ENCODE measurements around the gene AUTS2.
"Not testable (repeated sequence)": the region's sequence is repeated elsewhere in the genome, so short reads cannot be mapped to it uniquely, and the experiment has no call there.

The AUTS2 gene

GRCh38 chr7:70356787-70357328 lies 758.6 kb downstream of the AUTS2 start:
- Histone ChIP-seq H3K27ac (no peak overlapping the region), H3K27me3 (ENCODE audit: insufficient read depth, low read depth, severe bottlenecking) (no peaks in the 10 kb centered on the region), H3K9me3 (ENCODE audit: severe bottlenecking) (no peaks in the 10 kb centered on the region), H3K4me3 (ENCODE audit: low read depth, low read length) (no peak overlapping the region), H3K36me3 (no peaks in the 10 kb centered on the region)
- no peak for DNase-seq
- TF ChIP-seq, protein P1, sequence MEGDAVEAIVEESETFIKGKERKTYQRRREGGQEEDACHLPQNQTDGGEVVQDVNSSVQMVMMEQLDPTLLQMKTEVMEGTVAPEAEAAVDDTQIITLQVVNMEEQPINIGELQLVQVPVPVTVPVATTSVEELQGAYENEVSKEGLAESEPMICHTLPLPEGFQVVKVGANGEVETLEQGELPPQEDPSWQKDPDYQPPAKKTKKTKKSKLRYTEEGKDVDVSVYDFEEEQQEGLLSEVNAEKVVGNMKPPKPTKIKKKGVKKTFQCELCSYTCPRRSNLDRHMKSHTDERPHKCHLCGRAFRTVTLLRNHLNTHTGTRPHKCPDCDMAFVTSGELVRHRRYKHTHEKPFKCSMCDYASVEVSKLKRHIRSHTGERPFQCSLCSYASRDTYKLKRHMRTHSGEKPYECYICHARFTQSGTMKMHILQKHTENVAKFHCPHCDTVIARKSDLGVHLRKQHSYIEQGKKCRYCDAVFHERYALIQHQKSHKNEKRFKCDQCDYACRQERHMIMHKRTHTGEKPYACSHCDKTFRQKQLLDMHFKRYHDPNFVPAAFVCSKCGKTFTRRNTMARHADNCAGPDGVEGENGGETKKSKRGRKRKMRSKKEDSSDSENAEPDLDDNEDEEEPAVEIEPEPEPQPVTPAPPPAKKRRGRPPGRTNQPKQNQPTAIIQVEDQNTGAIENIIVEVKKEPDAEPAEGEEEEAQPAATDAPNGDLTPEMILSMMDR (IDR thresholded peaks at IDR 0.05; ENCODE audit: low read depth, low read length), result no peak

DNA sequence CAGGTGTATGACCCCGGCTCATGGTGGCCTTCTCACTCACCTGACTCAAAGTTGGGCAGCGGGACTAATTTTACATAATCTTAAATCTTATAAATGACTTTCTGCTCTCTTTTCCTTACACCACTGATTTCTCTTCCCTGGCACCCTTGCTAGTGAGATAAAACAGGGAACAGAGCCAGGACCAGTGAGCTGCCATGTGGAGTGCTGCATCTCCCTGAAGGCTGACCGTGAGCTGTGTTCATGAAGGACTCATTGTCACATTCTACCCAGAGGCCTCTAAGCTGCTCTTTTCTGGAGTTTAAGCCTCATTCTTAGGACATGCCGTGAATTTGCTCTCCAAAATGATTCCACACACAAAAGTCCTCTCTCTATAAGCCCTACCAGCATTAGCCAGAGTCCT lies 762.3 kb downstream of the AUTS2 start:
- H3K4me3 ChIP-seq (ENCODE audit: low read depth, low read length), result no peak overlapping the region
- H3K27ac ChIP-seq, result no peak overlapping the region
- H3K9me3 ChIP-seq (ENCODE audit: severe bottlenecking), result no peaks in the 10 kb centered on the region
- TF ChIP-seq, protein P1 (IDR thresholded peaks at IDR 0.05; ENCODE audit: low read depth, low read length), result no peak
- H3K27me3 ChIP-seq (ENCODE audit: insufficient read depth, low read depth, severe bottlenecking), result no peaks in the 10 kb centered on the region
- DNase-seq, result no peak
- H3K36me3 ChIP-seq, result no peaks in the 10 kb centered on the region

- TF ChIP-seq, protein P1 (IDR thresholded peaks at IDR 0.05; ENCODE audit: low read depth, low read length), result no peak
- no peak for DNase-seq
- H3K27ac ChIP-seq, result no peak overlapping the region
- no peaks in the 10 kb centered on the region for H3K9me3 ChIP-seq (ENCODE audit: severe bottlenecking)
- no peaks in the 10 kb centered on the region for H3K27me3 ChIP-seq (ENCODE audit: insufficient read depth, low read depth, severe bottlenecking)
- H3K36me3 ChIP-seq, result no peaks in the 10 kb centered on the region
- H3K4me3 ChIP-seq (ENCODE audit: low read depth, low read length), result no peak overlapping the region
Measured at GRCh38 chr7:70361821-70362220, 763.5 kb downstream of the AUTS2 start.

DNA sequence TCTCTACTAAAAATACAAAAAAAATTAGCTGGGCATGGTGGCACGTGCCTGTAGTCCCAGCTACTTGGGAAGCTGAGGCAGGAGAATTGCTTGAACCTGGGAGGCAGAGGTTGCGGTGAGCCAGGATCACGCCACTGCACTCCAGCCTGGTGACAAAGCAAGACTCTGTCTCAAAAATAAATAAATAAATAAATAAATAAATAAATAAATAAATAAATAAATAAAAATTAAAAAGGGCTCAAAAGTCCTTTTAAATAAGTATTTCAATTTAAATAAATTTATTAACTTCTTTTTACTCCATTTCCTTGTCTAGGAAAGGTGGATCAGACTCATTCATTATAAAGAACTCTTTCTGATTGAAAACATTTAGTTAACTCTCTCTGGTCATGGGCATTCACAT lies 766.1 kb downstream of the AUTS2 start:
- not testable (repeated sequence) for DNase-seq; H3K27me3 ChIP-seq (ENCODE audit: insufficient read depth, low read depth, severe bottlenecking); H3K36me3 ChIP-seq; H3K4me3 ChIP-seq (ENCODE audit: low read depth, low read length); H3K27ac ChIP-seq; H3K9me3 ChIP-seq (ENCODE audit: severe bottlenecking)

- TF ChIP-seq, protein P1 (IDR thresholded peaks at IDR 0.05; ENCODE audit: low read depth, low read length), result no peak
Measured at GRCh38 chr7:70371652-70372051, 773.4 kb downstream of the AUTS2 start.

DNA sequence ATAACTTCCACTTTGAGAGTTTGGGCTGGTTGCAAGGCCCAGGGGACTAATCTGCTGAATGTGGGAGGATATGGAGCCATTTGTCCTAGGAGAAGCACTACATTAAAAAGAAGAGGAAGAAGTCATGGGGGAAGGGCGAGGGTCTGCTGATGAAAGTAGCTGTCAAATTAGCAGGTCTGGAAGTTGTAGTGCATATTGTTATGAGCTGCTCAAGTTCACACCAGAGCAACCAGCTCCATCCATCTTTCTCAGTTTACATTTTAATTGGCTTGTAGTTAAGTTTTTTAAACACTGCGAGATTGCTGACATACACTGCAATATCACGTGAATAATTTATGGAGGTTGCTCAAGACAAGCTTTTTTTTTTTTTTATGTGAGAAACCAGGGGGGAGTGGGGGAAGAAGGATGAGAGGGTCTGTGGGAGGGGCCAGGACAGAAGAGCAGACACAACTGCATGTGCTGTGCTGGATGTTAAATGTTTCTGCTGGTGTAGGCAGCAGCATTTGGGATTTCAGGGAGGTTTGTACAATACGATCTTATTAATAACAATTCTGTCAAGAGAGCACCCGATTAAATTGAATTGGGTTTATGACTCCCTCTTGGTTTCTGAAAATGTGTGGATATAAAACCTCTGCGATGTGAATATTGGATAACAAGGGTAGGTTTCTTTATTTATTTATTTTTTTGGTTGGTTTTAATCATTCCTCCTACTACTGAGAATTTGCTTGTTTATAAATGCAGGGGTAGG lies 774.7 kb downstream of the AUTS2 start:
- TF ChIP-seq, protein P1 (IDR thresholded peaks at IDR 0.05; ENCODE audit: low read depth, low read length), result no peak
- H3K36me3 ChIP-seq, result no peaks in the 10 kb centered on the region
- no peak for DNase-seq
- no peaks in the 10 kb centered on the region for H3K27me3 ChIP-seq (ENCODE audit: insufficient read depth, low read depth, severe bottlenecking)
- no peak overlapping the region for H3K4me3 ChIP-seq (ENCODE audit: low read depth, low read length)
- no peak overlapping the region for H3K27ac ChIP-seq
- no peaks in the 10 kb centered on the region for H3K9me3 ChIP-seq (ENCODE audit: severe bottlenecking)

More at GRCh38 chr7:70371652-70372051, 773.4 kb downstream of the AUTS2 start:
- Histone ChIP-seq H3K27ac (no peak overlapping the region), H3K36me3 (no peaks in the 10 kb centered on the region), H3K27me3 (ENCODE audit: insufficient read depth, low read depth, severe bottlenecking) (no peaks in the 10 kb centered on the region), H3K9me3 (ENCODE audit: severe bottlenecking) (no peaks in the 10 kb centered on the region), H3K4me3 (ENCODE audit: low read depth, low read length) (no peak overlapping the region)
- no peak for DNase-seq
